Measurements from ENCODE around the gene VPS11. TPM values are rescaled to one million over a fixed set of nuclear protein-coding genes. Genes with fewer than 3 reads are reported as not detected.

The VPS11 gene
- total and polyA plus RNA-seq, 4 experiments from 2014 or later: 36.0 to 61.7 (median 58.7) TPM

GRCh38 chr11:119046489-119046888 lies 21.1 kb upstream of the VPS11 start:
- ChIA-PET CTCF (ENCODE audit: partially characterized antibody) (interaction anchor here (1.0 kb wide), 1 partner anchor 10 kb away, joined by 3 read pairs; the partner anchor contains the start of gene HYOU1), POLR2A (ENCODE audit: partially characterized antibody) (interaction anchor here (1.5 kb wide), 1 partner anchor 10 kb away, joined by 7 read pairs; the partner anchor contains the start of gene HYOU1)
- H3K27ac Mint-ChIP-seq: peak overlapping the region in 1 of 7 donors; percentile 53
- H3K36me3 Mint-ChIP-seq: peaks cover 32 to 59% of the 10 kb centered on the region in 2 donors
- intact Hi-C loops (cut with micrococcal nuclease): no loop called here
- no peak overlapping the region for H3K4me3 Mint-ChIP-seq
- DNase-seq: no peak
- Histone ChIP-seq H3K27me3 (ENCODE audit: insufficient read depth, low read length) (no peaks in the 10 kb centered on the region), H3K4me1 (ENCODE audit: insufficient read depth, low read length) (no peaks in the 10 kb centered on the region), H3K36me3 (ENCODE audit: insufficient read depth, low read length) (peaks cover 52% of the 10 kb centered on the region), H3K4me3 (ENCODE audit: low read length in 2 of 2) (no peak overlapping the region), H3K27ac (ENCODE audit: low read depth, low read length) (no peak overlapping the region), H3K9me3 (ENCODE audit: control insufficient read depth in 1 of 2, low read length in 2 of 2) (no peaks in the 10 kb centered on the region)
- peaks cover 0 to 2% of the 10 kb centered on the region in 2 donors for H3K27me3 Mint-ChIP-seq
- peaks cover 0 to 3% (median 0%) of the 10 kb centered on the region in 8 donors for H3K9me3 Mint-ChIP-seq
- H3K4me1 Mint-ChIP-seq: peaks cover 3 to 11% (median 5%) of the 10 kb centered on the region in 4 donors

- Mint-ChIP-seq H3K4me1 (peaks cover 3 to 18% (median 9%) of the 10 kb centered on the region in 4 donors), H3K27me3 (no peaks in the 10 kb centered on the region), H3K9me3 (peaks cover 0 to 2% (median 0%) of the 10 kb centered on the region in 8 donors), H3K27ac (peak overlapping the region in 1 of 7 donors; percentile 50), H3K36me3 (peaks cover 37 to 66% of the 10 kb centered on the region in 2 donors), H3K4me3 (no peak overlapping the region)
- Histone ChIP-seq H3K36me3 (ENCODE audit: insufficient read depth, low read length) (peaks cover 59% of the 10 kb centered on the region), H3K4me3 (ENCODE audit: low read length in 2 of 2) (no peak overlapping the region), H3K4me1 (ENCODE audit: insufficient read depth, low read length) (peaks cover 2% of the 10 kb centered on the region), H3K27ac (ENCODE audit: low read depth, low read length) (no peak overlapping the region), H3K9me3 (ENCODE audit: control insufficient read depth in 1 of 2, low read length in 2 of 2) (no peaks in the 10 kb centered on the region), H3K27me3 (ENCODE audit: insufficient read depth, low read length) (no peaks in the 10 kb centered on the region)
- intact Hi-C loops (cut with micrococcal nuclease): no loop called here
- DNase-seq: no peak
- ChIA-PET CTCF (ENCODE audit: partially characterized antibody) (interaction anchor here (0.7 to 1.0 kb wide), 3 partner anchors 9 to 43 kb away, joined by 3 read pairs; partner anchors contain the start of gene HYOU1), POLR2A (ENCODE audit: partially characterized antibody) (interaction anchor here (1.1 to 1.5 kb wide), 3 partner anchors 10 to 149 kb away, joined by 3 to 7 read pairs (median 3); partner anchors contain the start of genes CENATAC and HYOU1)
Observed at GRCh38 chr11:119047205-119047604, 20.4 kb upstream of the VPS11 start.

- H3K27me3 Mint-ChIP-seq: no peaks in the 10 kb centered on the region
- peaks cover 73% of the 10 kb centered on the region for H3K36me3 ChIP-seq (ENCODE audit: insufficient read depth, low read length)
- peaks cover 9 to 29% (median 17%) of the 10 kb centered on the region in 4 donors for H3K4me1 Mint-ChIP-seq
- H3K27ac ChIP-seq (ENCODE audit: low read depth, low read length): no peak overlapping the region
- no peaks in the 10 kb centered on the region for H3K9me3 ChIP-seq (ENCODE audit: control insufficient read depth in 1 of 2, low read length in 2 of 2)
- ChIA-PET POLR2A (ENCODE audit: partially characterized antibody) (interaction anchor here (0.5 to 1.1 kb wide), 3 partner anchors 8 to 148 kb away, joined by 3 to 5 read pairs (median 3); no protein-coding TSS in a partner anchor), CTCF (ENCODE audit: partially characterized antibody) (interaction anchor here (1.2 kb wide), 1 partner anchor 73 kb away, joined by 3 read pairs; the partner anchor contains the start of gene HINFP)
- no peak overlapping the region for H3K4me3 Mint-ChIP-seq
- peak overlapping the region in 1 of 7 donors; percentile 42 for H3K27ac Mint-ChIP-seq
- peaks cover 0 to 2% (median 0%) of the 10 kb centered on the region in 8 donors for H3K9me3 Mint-ChIP-seq
- H3K4me3 ChIP-seq (ENCODE audit: low read length in 2 of 2): no peak overlapping the region
- H3K4me1 ChIP-seq (ENCODE audit: insufficient read depth, low read length): peaks cover 6% of the 10 kb centered on the region
- H3K27me3 ChIP-seq (ENCODE audit: insufficient read depth, low read length): no peaks in the 10 kb centered on the region
- H3K36me3 Mint-ChIP-seq: peaks cover 48 to 79% of the 10 kb centered on the region in 2 donors
- DNase-seq: no peak
- intact Hi-C loops (cut with micrococcal nuclease): no loop called here
Observed at GRCh38 chr11:119048644-119049043, 19.0 kb upstream of the VPS11 start.

GRCh38 chr11:119049081-119049480 lies 18.5 kb upstream of the VPS11 start:
- H3K9me3 ChIP-seq (ENCODE audit: control insufficient read depth in 1 of 2, low read length in 2 of 2): no peaks in the 10 kb centered on the region
- H3K4me1 Mint-ChIP-seq: peaks cover 9 to 33% (median 20%) of the 10 kb centered on the region in 4 donors
- H3K27me3 ChIP-seq (ENCODE audit: insufficient read depth, low read length): no peaks in the 10 kb centered on the region
- intact Hi-C loops (cut with micrococcal nuclease): no loop called here
- no peak overlapping the region for H3K27ac ChIP-seq (ENCODE audit: low read depth, low read length)
- POLR2A ChIA-PET (ENCODE audit: partially characterized antibody): no interaction called here
- no peak overlapping the region for H3K4me3 Mint-ChIP-seq
- H3K27ac Mint-ChIP-seq: peak overlapping the region in 1 of 7 donors; percentile 23
- H3K27me3 Mint-ChIP-seq: no peaks in the 10 kb centered on the region
- CTCF ChIA-PET (ENCODE audit: partially characterized antibody): interaction anchor here (1.2 kb wide), 1 partner anchor 72 kb away, joined by 3 read pairs; the partner anchor contains the start of gene HINFP
- peaks cover 52 to 83% of the 10 kb centered on the region in 2 donors for H3K36me3 Mint-ChIP-seq
- no peak for DNase-seq
- peaks cover 0 to 2% (median 0%) of the 10 kb centered on the region in 8 donors for H3K9me3 Mint-ChIP-seq
- H3K4me3 ChIP-seq (ENCODE audit: low read length in 2 of 2): no peak overlapping the region
- peaks cover 6% of the 10 kb centered on the region for H3K4me1 ChIP-seq (ENCODE audit: insufficient read depth, low read length)
- peaks cover 78% of the 10 kb centered on the region for H3K36me3 ChIP-seq (ENCODE audit: insufficient read depth, low read length)

GRCh38 chr11:119051440-119052162 lies 16.0 kb upstream of the VPS11 start:
- peaks cover 66 to 87% of the 10 kb centered on the region in 2 donors for H3K36me3 Mint-ChIP-seq
- H3K4me1 Mint-ChIP-seq: peaks cover 20 to 55% (median 33%) of the 10 kb centered on the region in 4 donors
- Histone ChIP-seq H3K4me1 (ENCODE audit: insufficient read depth, low read length) (peaks cover 18% of the 10 kb centered on the region), H3K4me3 (ENCODE audit: low read length in 2 of 2) (no peak overlapping the region), H3K9me3 (ENCODE audit: control insufficient read depth in 1 of 2, low read length in 2 of 2) (no peaks in the 10 kb centered on the region), H3K27me3 (ENCODE audit: insufficient read depth, low read length) (no peaks in the 10 kb centered on the region), H3K27ac (ENCODE audit: low read depth, low read length) (peak overlapping the region; percentile 6), H3K36me3 (ENCODE audit: insufficient read depth, low read length) (peaks cover 79% of the 10 kb centered on the region)
- H3K27ac Mint-ChIP-seq: peak overlapping the region in 5 of 7 donors; percentile 13 to 73 (median 70)
- intact Hi-C loops (cut with micrococcal nuclease): no loop called here
- H3K27me3 Mint-ChIP-seq: no peaks in the 10 kb centered on the region
- H3K9me3 Mint-ChIP-seq: no peaks in the 10 kb centered on the region
- peak in 3 of 5 donors; percentile 6 to 66 (median 22) for DNase-seq
- H3K4me3 Mint-ChIP-seq: peak overlapping the region in 2 of 8 donors; percentile 15 to 39
- CTCF ChIA-PET (ENCODE audit: partially characterized antibody): interaction anchor here (1.2 kb wide), 1 partner anchor 118 kb away, joined by 3 read pairs; no protein-coding TSS in a partner anchor
- POLR2A ChIA-PET (ENCODE audit: partially characterized antibody): interaction anchor here (0.6 to 1.2 kb wide), 5 partner anchors 8 to 54 kb away, joined by 3 to 4 read pairs (median 3); partner anchors contain the start of genes CENATAC, HMBS and VPS11

GRCh38 chr11:119052163-119052814 lies 15.3 kb upstream of the VPS11 start:
- no peak overlapping the region for H3K4me3 ChIP-seq (ENCODE audit: low read length in 2 of 2)
- H3K4me3 Mint-ChIP-seq: peak overlapping the region in 1 of 8 donors; percentile 15
- peaks cover 18% of the 10 kb centered on the region for H3K4me1 ChIP-seq (ENCODE audit: insufficient read depth, low read length)
- ChIA-PET POLR2A (ENCODE audit: partially characterized antibody) (interaction anchor here (1.1 kb wide), 1 partner anchor 22 kb away, joined by 3 read pairs; no protein-coding TSS in a partner anchor), CTCF (ENCODE audit: partially characterized antibody) (no interaction called here)
- no peaks in the 10 kb centered on the region for H3K27me3 Mint-ChIP-seq
- H3K27me3 ChIP-seq (ENCODE audit: insufficient read depth, low read length): no peaks in the 10 kb centered on the region
- no peak for DNase-seq
- peaks cover 74% of the 10 kb centered on the region for H3K36me3 ChIP-seq (ENCODE audit: insufficient read depth, low read length)
- intact Hi-C loops (cut with micrococcal nuclease): no loop called here
- peak overlapping the region; percentile 6 for H3K27ac ChIP-seq (ENCODE audit: low read depth, low read length)
- H3K4me1 Mint-ChIP-seq: peaks cover 20 to 55% (median 37%) of the 10 kb centered on the region in 4 donors
- H3K36me3 Mint-ChIP-seq: peaks cover 63 to 82% of the 10 kb centered on the region in 2 donors
- no peaks in the 10 kb centered on the region for H3K9me3 ChIP-seq (ENCODE audit: control insufficient read depth in 1 of 2, low read length in 2 of 2)
- no peaks in the 10 kb centered on the region for H3K9me3 Mint-ChIP-seq
- H3K27ac Mint-ChIP-seq: peak overlapping the region in 6 of 7 donors; percentile 22 to 80 (median 72)

Measured in CD4-positive, alpha-beta memory T cell (primary cell).